ENCODE data around the gene DUOX2.
A peak's percentile ranks its signal among the peaks of the same experiment; 100 is the strongest.

DNA sequence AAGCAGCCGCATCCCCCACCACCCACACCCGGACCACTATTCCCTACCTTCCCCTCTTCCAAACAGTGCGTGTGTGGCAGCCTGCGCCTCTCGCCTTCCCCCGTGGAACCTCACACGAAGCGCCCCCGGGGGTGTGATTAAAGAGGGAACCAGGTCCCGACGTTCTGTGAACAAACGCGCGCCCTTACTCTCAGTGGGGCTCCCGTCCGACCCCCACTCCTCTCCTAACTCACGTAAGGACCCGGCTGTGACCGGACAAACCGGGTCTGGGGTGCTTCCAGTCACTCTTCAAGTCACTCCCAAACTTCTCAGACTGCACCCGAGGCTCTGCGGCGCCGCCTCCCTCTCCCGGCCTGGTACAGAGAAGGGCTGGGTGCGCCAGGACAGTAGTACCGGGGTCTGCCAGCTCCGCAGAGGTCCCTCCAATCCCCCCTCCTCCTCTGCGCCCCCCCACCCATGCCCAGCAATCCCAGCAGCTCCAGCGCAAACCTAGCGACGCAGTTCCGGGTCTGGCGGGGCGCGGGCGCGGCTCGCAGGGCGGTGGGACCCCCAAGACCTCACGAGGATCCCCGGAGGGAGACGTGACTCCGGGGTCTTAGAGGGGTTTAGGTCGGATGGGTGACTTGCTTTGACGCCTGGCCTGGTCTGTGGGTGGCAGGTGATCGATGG lies 15.1 kb upstream of the DUOX2 start:
- TF ChIP-seq, protein P1, sequence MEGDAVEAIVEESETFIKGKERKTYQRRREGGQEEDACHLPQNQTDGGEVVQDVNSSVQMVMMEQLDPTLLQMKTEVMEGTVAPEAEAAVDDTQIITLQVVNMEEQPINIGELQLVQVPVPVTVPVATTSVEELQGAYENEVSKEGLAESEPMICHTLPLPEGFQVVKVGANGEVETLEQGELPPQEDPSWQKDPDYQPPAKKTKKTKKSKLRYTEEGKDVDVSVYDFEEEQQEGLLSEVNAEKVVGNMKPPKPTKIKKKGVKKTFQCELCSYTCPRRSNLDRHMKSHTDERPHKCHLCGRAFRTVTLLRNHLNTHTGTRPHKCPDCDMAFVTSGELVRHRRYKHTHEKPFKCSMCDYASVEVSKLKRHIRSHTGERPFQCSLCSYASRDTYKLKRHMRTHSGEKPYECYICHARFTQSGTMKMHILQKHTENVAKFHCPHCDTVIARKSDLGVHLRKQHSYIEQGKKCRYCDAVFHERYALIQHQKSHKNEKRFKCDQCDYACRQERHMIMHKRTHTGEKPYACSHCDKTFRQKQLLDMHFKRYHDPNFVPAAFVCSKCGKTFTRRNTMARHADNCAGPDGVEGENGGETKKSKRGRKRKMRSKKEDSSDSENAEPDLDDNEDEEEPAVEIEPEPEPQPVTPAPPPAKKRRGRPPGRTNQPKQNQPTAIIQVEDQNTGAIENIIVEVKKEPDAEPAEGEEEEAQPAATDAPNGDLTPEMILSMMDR (IDR thresholded peaks at IDR 0.05), result no peak
- TF ChIP-seq EZH2 (IDR thresholded peaks at IDR 0.05) (peak; percentile 86), EZH2phosphoT487 (IDR thresholded peaks at IDR 0.05) (peak; percentile 76)
